ENCODE measurements around the gene DYSF. TPM values are rescaled to one million over a fixed set of nuclear protein-coding genes. Genes with fewer than 3 reads are reported as not detected.

Gene DYSF
- total RNA-seq, 1 experiment from 2014 or later: 0.89 TPM

DNA sequence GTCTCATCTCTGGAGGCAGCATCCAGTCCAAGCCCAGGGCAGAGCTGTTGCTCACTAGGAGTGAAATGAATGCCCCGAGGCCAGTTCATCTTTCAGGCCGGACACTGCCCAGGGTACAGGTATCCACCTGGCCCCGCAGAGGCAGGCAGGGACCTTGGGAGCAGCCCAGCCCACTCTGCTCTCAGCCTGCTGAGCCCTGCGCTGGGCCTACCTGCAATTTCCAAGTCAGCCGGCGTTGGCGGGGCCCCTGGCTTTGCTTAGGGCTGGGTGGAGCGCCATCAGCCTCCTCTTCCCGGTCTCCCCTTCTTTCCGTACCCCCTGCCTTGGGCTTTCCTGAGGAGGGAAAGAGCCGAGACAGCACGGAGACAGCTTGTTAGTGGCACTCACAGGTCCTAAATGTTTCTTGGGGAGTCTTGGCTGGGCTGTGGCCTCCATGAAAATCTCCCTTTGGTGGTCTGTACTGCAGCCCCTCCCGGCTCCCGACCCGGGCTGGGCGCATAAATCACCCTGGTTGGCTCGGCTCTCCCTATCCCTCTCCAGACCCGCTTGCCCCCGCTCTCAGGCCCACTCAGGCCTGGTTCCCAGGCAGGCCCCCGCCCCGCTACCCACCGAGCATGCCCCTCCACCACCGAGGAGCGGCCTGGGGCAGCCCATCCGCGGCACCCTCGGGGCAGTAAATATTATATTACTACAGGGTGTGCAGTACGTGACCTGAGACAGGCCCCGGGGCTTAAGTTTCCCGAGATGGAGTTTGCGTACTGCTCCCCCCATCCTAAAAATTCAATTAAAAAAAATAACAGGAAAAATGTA, 106.7 kb downstream of the DYSF start:
- no peaks in the 10 kb centered on the region for H3K79me2 ChIP-seq (ENCODE audit: insufficient read depth, low read length)
- no peak overlapping the region for H3K27ac ChIP-seq (ENCODE audit: low read depth, low read length)
- RAD21 ChIA-PET (ENCODE audit: low non-redundant PET in 1 of 2, low total read pairs in 2 of 2, uncharacterized antibody in 2 of 2, unreplicated experiment in 2 of 2): no interaction called here
- H3K36me3 ChIP-seq (ENCODE audit: control insufficient read depth in 1 of 2, insufficient read depth in 2 of 2, low read length in 2 of 2): no peaks in the 10 kb centered on the region
- H3K4me3 ChIP-seq (replicated peaks in 1 of 2; ENCODE audit: low read depth in 1 of 2, low read length in 2 of 2): no peak overlapping the region
- no peak overlapping the region for H2AFZ ChIP-seq (ENCODE audit: low read depth, low read length, poor library complexity, severe bottlenecking)
- TF ChIP-seq SIN3A (IDR thresholded peaks at IDR 0.05; ENCODE audit: low read depth): no peak
- no peak for TF ChIP-seq ZNF274 (IDR thresholded peaks at IDR 0.05; ENCODE audit: low read depth, low read length)
- TF ChIP-seq, protein P1, sequence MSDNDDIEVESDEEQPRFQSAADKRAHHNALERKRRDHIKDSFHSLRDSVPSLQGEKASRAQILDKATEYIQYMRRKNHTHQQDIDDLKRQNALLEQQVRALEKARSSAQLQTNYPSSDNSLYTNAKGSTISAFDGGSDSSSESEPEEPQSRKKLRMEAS (IDR thresholded peaks at IDR 0.05): no peak
- TF ChIP-seq CEBPB (IDR thresholded peaks at IDR 0.05; ENCODE audit: low read depth): no peak
- no peak for TF ChIP-seq CBX3 (IDR thresholded peaks at IDR 0.05; ENCODE audit: low read depth)
- intact Hi-C loops (cut with micrococcal nuclease): no loop called here
- H3K9ac ChIP-seq (ENCODE audit: low read length): no peak overlapping the region
- POLR2A ChIA-PET: no interaction called here
- no peaks in the 10 kb centered on the region for H4K20me1 ChIP-seq (ENCODE audit: insufficient read depth)
- no peak for DNase-seq (ENCODE audit: low read depth, low spot score)
- BruUV-seq (replicated peaks): no TSS peak
- CTCF ChIA-PET: no interaction called here
- H3K9me3 ChIP-seq (ENCODE audit: control insufficient read depth in 1 of 2, insufficient read depth in 1 of 2, low read depth in 1 of 2, low read length in 2 of 2): no peaks in the 10 kb centered on the region
- ATAC-seq: no peak
- no peak overlapping the region for H3K4me2 ChIP-seq (ENCODE audit: low read length)
- no peaks in the 10 kb centered on the region for H3K27me3 ChIP-seq (ENCODE audit: insufficient read depth, low read length)
- H3K9me2 ChIP-seq (ENCODE audit: insufficient read depth): no peaks in the 10 kb centered on the region
- H3K4me1 ChIP-seq (ENCODE audit: control insufficient read depth in 1 of 2, insufficient read depth in 2 of 2, low read length in 2 of 2): peaks cover 0 to 17% of the 10 kb centered on the region in 2 experiments; a peak in 2 of 4 replicates

- DNase-seq (ENCODE audit: low read depth, low spot score) (no peak), ATAC-seq (no peak)
- no peak overlapping the region for H3K4me3 ChIP-seq (replicated peaks in 1 of 2; ENCODE audit: low read depth in 1 of 2, low read length in 2 of 2)
- H3K27ac ChIP-seq (ENCODE audit: low read depth, low read length): no peak overlapping the region
- no peaks in the 10 kb centered on the region for H3K79me2 ChIP-seq (ENCODE audit: insufficient read depth, low read length)
- RAD21 ChIA-PET (ENCODE audit: low non-redundant PET in 1 of 2, low total read pairs in 2 of 2, uncharacterized antibody in 2 of 2, unreplicated experiment in 2 of 2): no interaction called here
- no peaks in the 10 kb centered on the region for H4K20me1 ChIP-seq (ENCODE audit: insufficient read depth)
- intact Hi-C loops (cut with micrococcal nuclease): no loop called here
- H3K9me2 ChIP-seq (ENCODE audit: insufficient read depth): no peaks in the 10 kb centered on the region
- no peaks in the 10 kb centered on the region for H3K36me3 ChIP-seq (ENCODE audit: control insufficient read depth in 1 of 2, insufficient read depth in 2 of 2, low read length in 2 of 2)
- CTCF ChIA-PET: no interaction called here
- no peaks in the 10 kb centered on the region for H3K27me3 ChIP-seq (ENCODE audit: insufficient read depth, low read length)
- H3K4me2 ChIP-seq (ENCODE audit: low read length): no peak overlapping the region
- BruUV-seq (replicated peaks): no TSS peak
- H3K9me3 ChIP-seq (ENCODE audit: control insufficient read depth in 1 of 2, insufficient read depth in 1 of 2, low read depth in 1 of 2, low read length in 2 of 2): no peaks in the 10 kb centered on the region
- POLR2A ChIA-PET: no interaction called here
- peaks cover 0 to 17% of the 10 kb centered on the region in 2 experiments; a peak in 2 of 4 replicates for H3K4me1 ChIP-seq (ENCODE audit: control insufficient read depth in 1 of 2, insufficient read depth in 2 of 2, low read length in 2 of 2)
- no peak overlapping the region for H3K9ac ChIP-seq (ENCODE audit: low read length)
- H2AFZ ChIP-seq (ENCODE audit: low read depth, low read length, poor library complexity, severe bottlenecking): no peak overlapping the region
- no peak for TF ChIP-seq SP1 (IDR thresholded peaks at IDR 0.05; ENCODE audit: low read depth)
- TF ChIP-seq EZH2phosphoT487 (IDR thresholded peaks at IDR 0.05; ENCODE audit: borderline replicate concordance): no peak
- no peak for TF ChIP-seq FOSL1 (IDR thresholded peaks at IDR 0.05; ENCODE audit: low read depth)
- TF ChIP-seq REST (IDR thresholded peaks at IDR 0.05; ENCODE audit: low read depth): no peak
- TF ChIP-seq ZBTB33 (IDR thresholded peaks at IDR 0.05; ENCODE audit: extremely low read depth, insufficient replicate concordance, low read length): no peak
- no peak for TF ChIP-seq JUND (IDR thresholded peaks at IDR 0.05)
- TF ChIP-seq, protein P1 (IDR thresholded peaks at IDR 0.05): no peak
- no peak for TF ChIP-seq CEBPB (IDR thresholded peaks at IDR 0.05; ENCODE audit: low read depth)
Measured at GRCh38 chr2:71560638-71561011, 107.3 kb downstream of the DYSF start.
